ENCODE data around the gene CELF2. TPM values are rescaled to one million over a fixed set of nuclear protein-coding genes. Genes with fewer than 3 reads are reported as not detected.
"Not testable (repeated sequence)": the region's sequence is repeated elsewhere in the genome, so short reads cannot be mapped to it uniquely, and the experiment has no call there.

Gene CELF2
- total RNA-seq, 1 experiment from 2014 or later: 0.07 TPM

DNA sequence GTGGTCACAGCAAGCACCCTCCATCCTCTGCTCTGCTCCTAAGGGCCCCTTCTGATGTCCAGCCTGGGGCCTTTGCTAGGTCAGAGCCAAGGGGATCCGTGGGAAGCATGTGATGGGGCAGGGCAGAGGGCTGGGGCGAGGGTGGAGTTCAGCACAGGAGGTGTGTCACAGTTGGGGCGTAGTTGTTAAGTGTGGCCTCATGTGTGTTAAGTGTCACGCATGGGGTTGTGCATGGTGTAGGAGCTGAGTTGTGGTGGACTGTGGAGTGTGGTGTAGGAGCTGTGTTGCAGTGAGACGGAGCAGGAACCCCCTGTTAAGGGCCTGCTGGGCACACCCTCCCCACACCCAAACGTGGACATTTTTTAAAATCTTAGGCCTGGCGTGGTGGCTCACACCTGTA is 345.8 kb downstream of the CELF2 start:
- CTCF ChIA-PET: no interaction called here
- no peak for TF ChIP-seq CTCF (IDR thresholded peaks at IDR 0.05; ENCODE audit: unreplicated experiment)
- POLR2A ChIA-PET: no interaction called here
- DNase-seq (ENCODE audit: unreplicated experiment): no peak
- no peaks in the 10 kb centered on the region for H3K36me3 Mint-ChIP-seq (ENCODE audit: insufficient read depth, unreplicated experiment)
- no peak overlapping the region for H3K27ac Mint-ChIP-seq (ENCODE audit: low read depth, unreplicated experiment)
- no peaks in the 10 kb centered on the region for H3K27me3 Mint-ChIP-seq (ENCODE audit: insufficient read depth, unreplicated experiment)
- no TSS peak for BruUV-seq (replicated peaks)
- no peaks in the 10 kb centered on the region for H3K9me3 Mint-ChIP-seq (ENCODE audit: unreplicated experiment)
- no peaks in the 10 kb centered on the region for H3K4me1 Mint-ChIP-seq (ENCODE audit: insufficient read depth, unreplicated experiment)
- intact Hi-C loops (cut with micrococcal nuclease): no loop called here
- no peak overlapping the region for H3K4me3 Mint-ChIP-seq (ENCODE audit: unreplicated experiment)

DNA sequence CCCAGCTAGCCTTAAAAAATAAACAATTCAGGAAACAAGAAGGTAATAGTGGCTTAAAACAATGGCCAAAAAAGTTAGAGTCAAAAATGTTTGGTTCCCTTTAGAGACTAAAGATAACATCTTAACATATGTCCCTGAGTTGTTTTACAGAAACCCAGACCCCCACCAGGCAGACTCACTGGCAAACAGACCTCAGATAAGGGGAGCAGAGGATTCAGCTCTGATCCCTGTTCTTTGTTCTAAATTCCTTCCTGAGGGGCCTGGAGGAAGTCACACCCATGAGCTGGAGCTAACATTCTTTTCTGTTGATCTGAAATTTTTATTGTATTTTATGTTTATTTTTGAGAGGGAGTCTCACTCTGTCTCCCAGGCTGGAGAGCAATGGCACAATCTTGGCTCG is 346.6 kb downstream of the CELF2 start:
- CTCF ChIA-PET: interaction anchor here (0.7 kb wide), 1 partner anchor 71 kb away, joined by 4 read pairs; no protein-coding TSS in a partner anchor
- H3K27me3 Mint-ChIP-seq (ENCODE audit: insufficient read depth, unreplicated experiment): no peaks in the 10 kb centered on the region
- H3K4me1 Mint-ChIP-seq (ENCODE audit: insufficient read depth, unreplicated experiment): no peaks in the 10 kb centered on the region
- H3K4me3 Mint-ChIP-seq (ENCODE audit: unreplicated experiment): no peak overlapping the region
- H3K36me3 Mint-ChIP-seq (ENCODE audit: insufficient read depth, unreplicated experiment): no peaks in the 10 kb centered on the region
- POLR2A ChIA-PET: no interaction called here
- H3K9me3 Mint-ChIP-seq (ENCODE audit: unreplicated experiment): no peaks in the 10 kb centered on the region
- no peak for TF ChIP-seq CTCF (IDR thresholded peaks at IDR 0.05; ENCODE audit: unreplicated experiment)
- BruUV-seq (replicated peaks): no TSS peak
- H3K27ac Mint-ChIP-seq (ENCODE audit: low read depth, unreplicated experiment): no peak overlapping the region
- intact Hi-C loops (cut with micrococcal nuclease): no loop called here
- DNase-seq (ENCODE audit: unreplicated experiment): no peak

- H3K27me3 Mint-ChIP-seq (ENCODE audit: insufficient read depth, unreplicated experiment); H3K27ac Mint-ChIP-seq (ENCODE audit: low read depth, unreplicated experiment); H3K9me3 Mint-ChIP-seq (ENCODE audit: unreplicated experiment); H3K4me3 Mint-ChIP-seq (ENCODE audit: unreplicated experiment); intact Hi-C loops (cut with micrococcal nuclease); DNase-seq (ENCODE audit: unreplicated experiment); H3K4me1 Mint-ChIP-seq (ENCODE audit: insufficient read depth, unreplicated experiment); H3K36me3 Mint-ChIP-seq (ENCODE audit: insufficient read depth, unreplicated experiment); BruUV-seq (replicated peaks): not testable (repeated sequence)
- POLR2A ChIA-PET: interaction anchor here (0.6 kb wide), 1 partner anchor 26 kb away, joined by 3 read pairs; no protein-coding TSS in a partner anchor
- CTCF ChIA-PET: interaction anchor here (0.5 kb wide), 1 partner anchor 41 kb away, joined by 4 read pairs; no protein-coding TSS in a partner anchor
Measured at GRCh38 chr10:11366889-11367288, 349.2 kb downstream of the CELF2 start.

GRCh38 chr10:11367505-11367904 is 349.8 kb downstream of the CELF2 start:
- H3K27ac Mint-ChIP-seq (ENCODE audit: low read depth, unreplicated experiment): no peak overlapping the region
- H3K27me3 Mint-ChIP-seq (ENCODE audit: insufficient read depth, unreplicated experiment): no peaks in the 10 kb centered on the region
- no peak for DNase-seq (ENCODE audit: unreplicated experiment)
- no peaks in the 10 kb centered on the region for H3K36me3 Mint-ChIP-seq (ENCODE audit: insufficient read depth, unreplicated experiment)
- intact Hi-C loops (cut with micrococcal nuclease): no loop called here
- CTCF ChIA-PET: no interaction called here
- no peak overlapping the region for H3K4me3 Mint-ChIP-seq (ENCODE audit: unreplicated experiment)
- H3K4me1 Mint-ChIP-seq (ENCODE audit: insufficient read depth, unreplicated experiment): no peaks in the 10 kb centered on the region
- POLR2A ChIA-PET: no interaction called here
- BruUV-seq (replicated peaks): no TSS peak
- no peak for TF ChIP-seq CTCF (IDR thresholded peaks at IDR 0.05; ENCODE audit: unreplicated experiment)
- no peaks in the 10 kb centered on the region for H3K9me3 Mint-ChIP-seq (ENCODE audit: unreplicated experiment)

DNA sequence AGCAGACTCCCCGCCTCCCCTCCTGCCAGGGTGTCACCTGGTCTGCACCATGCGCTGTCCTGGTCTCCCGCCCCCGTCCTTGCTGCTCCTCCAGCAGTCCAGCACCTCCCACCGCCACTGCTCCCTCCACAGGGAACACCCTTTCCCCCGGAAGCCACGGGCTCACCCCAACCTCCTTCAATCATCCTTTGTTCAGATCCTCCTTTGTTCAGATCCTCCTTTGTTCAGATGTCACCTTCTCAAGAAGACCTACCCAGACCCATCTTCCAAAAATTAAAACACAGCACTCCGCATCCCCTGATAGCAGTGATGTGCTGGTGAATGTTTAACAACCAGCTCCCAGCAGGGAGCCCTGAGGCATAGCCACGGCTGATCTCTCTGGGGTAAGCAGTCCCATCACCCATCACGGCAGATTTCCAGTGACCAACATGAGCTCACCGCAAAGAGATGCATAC is 356.1 kb downstream of the CELF2 start:
- POLR2A ChIA-PET: no interaction called here

More for the DNA sequence above, 356.1 kb downstream of the CELF2 start:
- BruUV-seq (replicated peaks): no TSS peak
- H3K4me1 Mint-ChIP-seq (ENCODE audit: insufficient read depth, unreplicated experiment): no peaks in the 10 kb centered on the region
- no peak overlapping the region for H3K27ac Mint-ChIP-seq (ENCODE audit: low read depth, unreplicated experiment)
- H3K4me3 Mint-ChIP-seq (ENCODE audit: unreplicated experiment): no peak overlapping the region
- no peaks in the 10 kb centered on the region for H3K9me3 Mint-ChIP-seq (ENCODE audit: unreplicated experiment)
- H3K36me3 Mint-ChIP-seq (ENCODE audit: insufficient read depth, unreplicated experiment): no peaks in the 10 kb centered on the region
- CTCF ChIA-PET: interaction anchor here (0.5 to 1.5 kb wide), 4 partner anchors 10 to 1406 kb away, joined by 3 to 4 read pairs (median 3); no protein-coding TSS in a partner anchor
- TF ChIP-seq CTCF (IDR thresholded peaks at IDR 0.05; ENCODE audit: unreplicated experiment): no peak
- intact Hi-C loops (cut with micrococcal nuclease): no loop called here
- no peaks in the 10 kb centered on the region for H3K27me3 Mint-ChIP-seq (ENCODE audit: insufficient read depth, unreplicated experiment)
- DNase-seq (ENCODE audit: unreplicated experiment): no peak

Data from MCF 10A (cell line).